SK-N-SH treated with all-trans-retinoic acid at 6 μM for 48 hours (cell line): ENCODE measurements around the gene ROCK2.

Experiments
- ATAC-seq: fragments of 200-7000 bp; cut with Tn5 transposase; 3 replicates; pipeline ENCODE4 v1.9.1; 2020; ENCODE audit warnings: mild to moderate bottlenecking, moderate library complexity
- ARNTL ChIP-seq: fragments of 450-650 bp; formaldehyde crosslinking; IDR thresholded peaks from 2 replicates; pipeline ENCODE4 v1.5.0; 2020; ENCODE audit warnings: low read depth, mild to moderate bottlenecking, moderate library complexity, borderline replicate concordance
- BACH2 ChIP-seq: fragments of 250-450 bp; sonication (Bioruptor Pico); IDR thresholded peaks from 2 replicates; pipeline ENCODE4 v1.9.0; 2021; ENCODE audit warnings: mild to moderate bottlenecking, borderline replicate concordance
- CSDC2 ChIP-seq: fragments of 250-450 bp; sonication (Bioruptor Pico); IDR thresholded peaks from 2 replicates; pipeline ENCODE4 v1.5.0; 2020; ENCODE audit warnings: mild to moderate bottlenecking, moderate library complexity
- ESRRG ChIP-seq: fragments of 250-450 bp; sonication (Bioruptor Pico); IDR thresholded peaks from 2 replicates; pipeline ENCODE4 v1.6.1; 2021; ENCODE audit warnings: mild to moderate bottlenecking
- GLIS3 ChIP-seq: fragments of 250-450 bp; sonication (Bioruptor Pico); IDR thresholded peaks from 2 replicates; pipeline ENCODE4 v1.5.0; 2020; ENCODE audit warnings: mild to moderate bottlenecking, moderate library complexity
- ISL1 ChIP-seq: fragments of 250-450 bp; sonication (Bioruptor Pico); IDR thresholded peaks from 2 replicates; pipeline ENCODE4 v2.1.2; 2022; ENCODE audit warnings: mild to moderate bottlenecking, moderate library complexity
- OSR1 ChIP-seq: fragments of 250-450 bp; sonication (Bioruptor Pico); IDR thresholded peaks from 2 replicates; pipeline ENCODE4 v1.8.0; 2022; ENCODE audit warnings: moderate library complexity, mild to moderate bottlenecking, inconsistent platforms
- PPARA ChIP-seq: fragments of 250-450 bp; sonication (Bioruptor Pico); IDR thresholded peaks from 2 replicates; pipeline ENCODE4 v1.5.0; 2020; ENCODE audit warnings: mild to moderate bottlenecking, borderline replicate concordance
- RARB ChIP-seq: fragments of 250-450 bp; sonication (Bioruptor Pico); IDR thresholded peaks from 2 replicates; pipeline ENCODE4 v1.8.0; 2021; ENCODE audit warnings: mild to moderate bottlenecking, moderate library complexity
- SNAI2 ChIP-seq: fragments of 250-450 bp; sonication (Bioruptor Pico); IDR thresholded peaks from 2 replicates; pipeline ENCODE4 v1.5.0; 2020; ENCODE audit warnings: mild to moderate bottlenecking, moderate library complexity
- TCF4 ChIP-seq: fragments of 250-450 bp; sonication (Bioruptor Pico); IDR thresholded peaks from 2 replicates; pipeline ENCODE4 v1.8.0; 2021; ENCODE audit warnings: mild to moderate bottlenecking, moderate library complexity, borderline replicate concordance
- TOX ChIP-seq: fragments of 250-450 bp; sonication (Bioruptor Pico); IDR thresholded peaks from 2 replicates; pipeline ENCODE4 v1.8.0; 2021; ENCODE audit warnings: mild to moderate bottlenecking, moderate library complexity, borderline replicate concordance
- ZC3H10 ChIP-seq: fragments of 250-450 bp; sonication (Bioruptor Pico); IDR thresholded peaks from 2 replicates; pipeline ENCODE4 v1.5.1; 2021; ENCODE audit warnings: mild to moderate bottlenecking, moderate library complexity
- ZFP3 ChIP-seq: fragments of 250-450 bp; sonication (Bioruptor Pico); IDR thresholded peaks from 2 replicates; pipeline ENCODE4 v1.5.0; 2020; ENCODE audit warnings: mild to moderate bottlenecking, moderate library complexity
- ZFP30 ChIP-seq: fragments of 450-650 bp; formaldehyde crosslinking; IDR thresholded peaks from 2 replicates; pipeline ENCODE4 v1.5.0; 2022; ENCODE audit warnings: mild to moderate bottlenecking, moderate library complexity
- ZNF565 ChIP-seq: fragments of 450-650 bp; formaldehyde crosslinking; conservative IDR thresholded peaks from 2 replicates; pipeline ENCODE4 v1.5.0; 2020; ENCODE audit warnings: low read depth, mild to moderate bottlenecking, moderate library complexity
- ZNF70 ChIP-seq: fragments of 450-650 bp; formaldehyde crosslinking; IDR thresholded peaks from 2 replicates; pipeline ENCODE4 v1.5.0; 2020; ENCODE audit warnings: mild to moderate bottlenecking, moderate library complexity
- ZNF8 ChIP-seq: fragments of 450-650 bp; formaldehyde crosslinking; IDR thresholded peaks from 2 replicates; pipeline ENCODE4 v1.5.0; 2020; ENCODE audit warnings: mild to moderate bottlenecking, moderate library complexity
- TF ChIP-seq, protein P1 (sequence below): fragments of 250-450 bp; sonication (Bioruptor Pico); IDR thresholded peaks from 2 replicates; pipeline ENCODE4 v1.8.0; 2021; ENCODE audit warnings: low read depth, mild to moderate bottlenecking, moderate library complexity, borderline replicate concordance
- TF ChIP-seq, protein P2 (sequence below): fragments of 250-450 bp; sonication (Bioruptor Pico); IDR thresholded peaks from 2 replicates; pipeline ENCODE4 v1.5.0; 2020; ENCODE audit warnings: mild to moderate bottlenecking, moderate library complexity
- TF ChIP-seq, protein P3 (sequence below): fragments of 250-450 bp; sonication (Bioruptor Pico); IDR thresholded peaks from 2 replicates; pipeline ENCODE4 v1.5.1; 2021; ENCODE audit warnings: mild to moderate bottlenecking, moderate library complexity
- TF ChIP-seq, protein P4 (sequence below): fragments of 250-450 bp; sonication (Bioruptor Pico); IDR thresholded peaks from 2 replicates; pipeline ENCODE4 v1.5.1; 2020; ENCODE audit warnings: low read depth, mild to moderate bottlenecking, moderate library complexity
- TF ChIP-seq, protein P5 (sequence below): fragments of 250-450 bp; sonication (Bioruptor Pico); IDR thresholded peaks from 2 replicates; pipeline ENCODE4 v1.8.0; 2020; ENCODE audit warnings: mild to moderate bottlenecking, moderate library complexity, borderline replicate concordance

Gene ROCK2

DNA sequence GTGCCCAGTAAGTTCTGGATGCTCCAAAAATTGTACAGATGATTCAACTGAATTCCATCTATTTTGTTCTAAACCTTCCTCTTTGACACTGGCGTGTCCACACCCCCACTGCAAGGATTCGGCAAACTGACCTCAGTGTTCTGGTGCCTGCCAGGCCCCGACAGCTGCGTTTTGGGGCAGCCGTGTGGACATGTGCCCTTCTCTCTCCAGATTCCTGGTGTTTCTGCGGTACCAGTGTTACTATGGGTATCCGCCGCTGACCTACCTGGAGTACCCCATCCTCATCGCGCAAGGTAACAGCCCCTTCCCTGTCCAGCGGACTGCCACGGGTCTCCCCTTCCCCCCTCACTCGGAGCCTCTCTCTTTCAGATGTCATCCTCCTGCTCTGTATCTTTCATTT lies 184.2 kb downstream of the ROCK2 start:
- no peak for ATAC-seq
- TF ChIP-seq OSR1 (CRISPR knock-in tag) (no peak), CSDC2 (CRISPR knock-in tag) (no peak), TCF4 (CRISPR knock-in tag) (no peak)
- TF ChIP-seq, all 23 proteins: peak for 0

DNA sequence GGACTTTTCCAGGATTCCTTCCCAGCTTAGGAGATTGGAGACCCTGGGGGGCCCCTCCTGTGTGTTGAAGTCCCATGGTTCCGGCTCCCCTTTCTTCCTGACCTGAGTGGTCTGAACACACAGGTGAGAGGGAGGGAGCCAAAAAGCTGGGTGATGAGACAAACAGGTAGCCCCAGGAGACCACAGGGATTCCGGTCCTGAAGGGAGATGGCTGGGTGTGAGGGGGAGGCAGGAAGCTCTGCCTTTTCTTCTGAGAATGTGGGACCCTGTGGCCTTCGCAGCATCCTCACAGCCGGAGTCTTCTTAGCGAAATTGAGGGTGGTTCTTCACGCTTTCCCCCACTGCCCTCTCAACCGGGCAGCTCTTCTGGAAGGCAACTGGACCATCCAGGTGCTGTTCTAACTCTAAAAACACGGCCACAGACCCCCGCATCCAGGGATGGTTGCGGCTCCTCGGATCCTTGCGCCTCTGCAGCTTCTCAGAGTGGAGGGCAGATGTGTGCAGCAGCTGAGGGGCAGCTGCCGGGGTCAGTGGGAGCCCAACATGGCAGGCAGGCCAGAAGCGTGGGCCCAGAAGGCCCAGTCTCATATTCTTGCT lies 184.8 kb downstream of the ROCK2 start:
- TF ChIP-seq ISL1 (CRISPR knock-in tag) (no peak), ZNF565 (CRISPR knock-in tag) (no peak), ZNF8 (no peak), ZFP3 (no peak), RARB (CRISPR knock-in tag) (no peak), ZFP30 (CRISPR knock-in tag) (no peak), OSR1 (CRISPR knock-in tag) (no peak), SNAI2 (CRISPR knock-in tag) (no peak), ESRRG (no peak), ZNF70 (CRISPR knock-in tag) (no peak), TOX (CRISPR knock-in tag) (no peak), GLIS3 (CRISPR knock-in tag) (no peak), ARNTL (no peak)
- TF ChIP-seq, protein P1, sequence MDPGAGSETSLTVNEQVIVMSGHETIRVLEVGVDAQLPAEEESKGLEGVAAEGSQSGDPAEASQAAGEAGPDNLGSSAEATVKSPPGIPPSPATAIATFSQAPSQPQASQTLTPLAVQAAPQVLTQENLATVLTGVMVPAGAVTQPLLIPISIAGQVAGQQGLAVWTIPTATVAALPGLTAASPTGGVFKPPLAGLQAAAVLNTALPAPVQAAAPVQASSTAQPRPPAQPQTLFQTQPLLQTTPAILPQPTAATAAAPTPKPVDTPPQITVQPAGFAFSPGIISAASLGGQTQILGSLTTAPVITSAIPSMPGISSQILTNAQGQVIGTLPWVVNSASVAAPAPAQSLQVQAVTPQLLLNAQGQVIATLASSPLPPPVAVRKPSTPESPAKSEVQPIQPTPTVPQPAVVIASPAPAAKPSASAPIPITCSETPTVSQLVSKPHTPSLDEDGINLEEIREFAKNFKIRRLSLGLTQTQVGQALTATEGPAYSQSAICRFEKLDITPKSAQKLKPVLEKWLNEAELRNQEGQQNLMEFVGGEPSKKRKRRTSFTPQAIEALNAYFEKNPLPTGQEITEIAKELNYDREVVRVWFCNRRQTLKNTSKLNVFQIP: no peak
- TF ChIP-seq, protein P2, sequence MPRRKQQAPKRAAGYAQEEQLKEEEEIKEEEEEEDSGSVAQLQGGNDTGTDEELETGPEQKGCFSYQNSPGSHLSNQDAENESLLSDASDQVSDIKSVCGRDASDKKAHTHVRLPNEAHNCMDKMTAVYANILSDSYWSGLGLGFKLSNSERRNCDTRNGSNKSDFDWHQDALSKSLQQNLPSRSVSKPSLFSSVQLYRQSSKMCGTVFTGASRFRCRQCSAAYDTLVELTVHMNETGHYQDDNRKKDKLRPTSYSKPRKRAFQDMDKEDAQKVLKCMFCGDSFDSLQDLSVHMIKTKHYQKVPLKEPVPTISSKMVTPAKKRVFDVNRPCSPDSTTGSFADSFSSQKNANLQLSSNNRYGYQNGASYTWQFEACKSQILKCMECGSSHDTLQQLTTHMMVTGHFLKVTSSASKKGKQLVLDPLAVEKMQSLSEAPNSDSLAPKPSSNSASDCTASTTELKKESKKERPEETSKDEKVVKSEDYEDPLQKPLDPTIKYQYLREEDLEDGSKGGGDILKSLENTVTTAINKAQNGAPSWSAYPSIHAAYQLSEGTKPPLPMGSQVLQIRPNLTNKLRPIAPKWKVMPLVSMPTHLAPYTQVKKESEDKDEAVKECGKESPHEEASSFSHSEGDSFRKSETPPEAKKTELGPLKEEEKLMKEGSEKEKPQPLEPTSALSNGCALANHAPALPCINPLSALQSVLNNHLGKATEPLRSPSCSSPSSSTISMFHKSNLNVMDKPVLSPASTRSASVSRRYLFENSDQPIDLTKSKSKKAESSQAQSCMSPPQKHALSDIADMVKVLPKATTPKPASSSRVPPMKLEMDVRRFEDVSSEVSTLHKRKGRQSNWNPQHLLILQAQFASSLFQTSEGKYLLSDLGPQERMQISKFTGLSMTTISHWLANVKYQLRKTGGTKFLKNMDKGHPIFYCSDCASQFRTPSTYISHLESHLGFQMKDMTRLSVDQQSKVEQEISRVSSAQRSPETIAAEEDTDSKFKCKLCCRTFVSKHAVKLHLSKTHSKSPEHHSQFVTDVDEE (CRISPR knock-in tag): no peak
- ATAC-seq: no peak

DNA sequence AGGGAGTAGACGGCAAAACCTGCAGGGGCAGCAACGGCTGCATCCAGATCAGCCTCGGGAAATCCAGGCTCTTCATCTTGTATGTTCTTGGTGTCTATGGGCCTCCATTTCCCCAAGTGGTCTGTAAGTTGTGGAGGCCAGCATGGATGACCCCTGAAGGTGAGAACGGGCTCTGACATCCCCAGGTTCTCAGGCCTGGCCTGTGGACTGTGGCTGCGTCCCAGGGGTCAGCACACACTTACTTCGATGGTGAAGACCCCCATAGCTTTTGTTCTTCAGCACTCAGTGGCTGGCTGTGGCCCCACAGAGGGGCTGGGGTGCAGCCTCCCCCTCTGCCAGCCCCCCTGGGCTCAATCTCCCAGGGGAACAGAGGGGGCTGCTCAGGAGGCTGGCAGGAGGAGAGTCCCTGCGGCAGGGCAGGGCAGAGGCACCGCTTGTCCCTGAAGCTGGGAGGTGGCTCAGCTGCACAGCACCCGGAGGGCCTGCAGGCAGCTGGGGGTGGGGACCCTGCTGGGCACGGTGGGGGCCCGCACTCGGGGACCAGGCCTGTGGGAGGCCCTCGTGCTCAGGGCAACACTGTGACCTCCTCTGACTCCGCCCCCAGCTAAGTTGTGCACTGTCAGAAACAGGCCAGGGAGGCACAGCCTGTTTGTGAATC lies 185.4 kb downstream of the ROCK2 start:
- no peak for ATAC-seq
- TF ChIP-seq ZFP30 (CRISPR knock-in tag) (no peak), ZNF70 (CRISPR knock-in tag) (no peak), ISL1 (CRISPR knock-in tag) (no peak), ZFP3 (no peak), CSDC2 (CRISPR knock-in tag) (no peak), ESRRG (no peak), RARB (CRISPR knock-in tag) (no peak), OSR1 (CRISPR knock-in tag) (no peak), PPARA (CRISPR knock-in tag) (no peak), ZNF8 (no peak), ZNF565 (CRISPR knock-in tag) (no peak), GLIS3 (CRISPR knock-in tag) (no peak), ZC3H10 (CRISPR knock-in tag) (no peak), BACH2 (no peak), TCF4 (CRISPR knock-in tag) (no peak)
- TF ChIP-seq, protein P3, sequence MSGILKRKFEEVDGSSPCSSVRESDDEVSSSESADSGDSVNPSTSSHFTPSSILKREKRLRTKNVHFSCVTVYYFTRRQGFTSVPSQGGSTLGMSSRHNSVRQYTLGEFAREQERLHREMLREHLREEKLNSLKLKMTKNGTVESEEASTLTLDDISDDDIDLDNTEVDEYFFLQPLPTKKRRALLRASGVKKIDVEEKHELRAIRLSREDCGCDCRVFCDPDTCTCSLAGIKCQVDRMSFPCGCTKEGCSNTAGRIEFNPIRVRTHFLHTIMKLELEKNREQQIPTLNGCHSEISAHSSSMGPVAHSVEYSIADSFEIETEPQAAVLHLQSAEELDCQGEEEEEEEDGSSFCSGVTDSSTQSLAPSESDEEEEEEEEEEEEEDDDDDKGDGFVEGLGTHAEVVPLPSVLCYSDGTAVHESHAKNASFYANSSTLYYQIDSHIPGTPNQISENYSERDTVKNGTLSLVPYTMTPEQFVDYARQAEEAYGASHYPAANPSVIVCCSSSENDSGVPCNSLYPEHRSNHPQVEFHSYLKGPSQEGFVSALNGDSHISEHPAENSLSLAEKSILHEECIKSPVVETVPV (CRISPR knock-in tag): no peak
- TF ChIP-seq, protein P4, sequence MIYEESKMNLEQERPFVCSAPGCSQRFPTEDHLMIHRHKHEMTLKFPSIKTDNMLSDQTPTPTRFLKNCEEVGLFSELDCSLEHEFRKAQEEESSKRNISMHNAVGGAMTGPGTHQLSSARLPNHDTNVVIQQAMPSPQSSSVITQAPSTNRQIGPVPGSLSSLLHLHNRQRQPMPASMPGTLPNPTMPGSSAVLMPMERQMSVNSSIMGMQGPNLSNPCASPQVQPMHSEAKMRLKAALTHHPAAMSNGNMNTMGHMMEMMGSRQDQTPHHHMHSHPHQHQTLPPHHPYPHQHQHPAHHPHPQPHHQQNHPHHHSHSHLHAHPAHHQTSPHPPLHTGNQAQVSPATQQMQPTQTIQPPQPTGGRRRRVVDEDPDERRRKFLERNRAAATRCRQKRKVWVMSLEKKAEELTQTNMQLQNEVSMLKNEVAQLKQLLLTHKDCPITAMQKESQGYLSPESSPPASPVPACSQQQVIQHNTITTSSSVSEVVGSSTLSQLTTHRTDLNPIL (CRISPR knock-in tag): no peak
- TF ChIP-seq, protein P1: no peak
- TF ChIP-seq, protein P2 (CRISPR knock-in tag): no peak
- TF ChIP-seq, protein P5, sequence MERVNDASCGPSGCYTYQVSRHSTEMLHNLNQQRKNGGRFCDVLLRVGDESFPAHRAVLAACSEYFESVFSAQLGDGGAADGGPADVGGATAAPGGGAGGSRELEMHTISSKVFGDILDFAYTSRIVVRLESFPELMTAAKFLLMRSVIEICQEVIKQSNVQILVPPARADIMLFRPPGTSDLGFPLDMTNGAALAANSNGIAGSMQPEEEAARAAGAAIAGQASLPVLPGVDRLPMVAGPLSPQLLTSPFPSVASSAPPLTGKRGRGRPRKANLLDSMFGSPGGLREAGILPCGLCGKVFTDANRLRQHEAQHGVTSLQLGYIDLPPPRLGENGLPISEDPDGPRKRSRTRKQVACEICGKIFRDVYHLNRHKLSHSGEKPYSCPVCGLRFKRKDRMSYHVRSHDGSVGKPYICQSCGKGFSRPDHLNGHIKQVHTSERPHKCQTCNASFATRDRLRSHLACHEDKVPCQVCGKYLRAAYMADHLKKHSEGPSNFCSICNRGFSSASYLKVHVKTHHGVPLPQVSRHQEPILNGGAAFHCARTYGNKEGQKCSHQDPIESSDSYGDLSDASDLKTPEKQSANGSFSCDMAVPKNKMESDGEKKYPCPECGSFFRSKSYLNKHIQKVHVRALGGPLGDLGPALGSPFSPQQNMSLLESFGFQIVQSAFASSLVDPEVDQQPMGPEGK: no peak
